Glomerular visceral epithelial cell (primary cell): ENCODE measurements around the gene FBXO33.

Source experiments
- DNase-seq: peaks from one replicate; pipeline ENCODE4 v3.0.0-alpha.2; 2016; ENCODE audit errors: extremely low spot score

Gene FBXO33, protein sequence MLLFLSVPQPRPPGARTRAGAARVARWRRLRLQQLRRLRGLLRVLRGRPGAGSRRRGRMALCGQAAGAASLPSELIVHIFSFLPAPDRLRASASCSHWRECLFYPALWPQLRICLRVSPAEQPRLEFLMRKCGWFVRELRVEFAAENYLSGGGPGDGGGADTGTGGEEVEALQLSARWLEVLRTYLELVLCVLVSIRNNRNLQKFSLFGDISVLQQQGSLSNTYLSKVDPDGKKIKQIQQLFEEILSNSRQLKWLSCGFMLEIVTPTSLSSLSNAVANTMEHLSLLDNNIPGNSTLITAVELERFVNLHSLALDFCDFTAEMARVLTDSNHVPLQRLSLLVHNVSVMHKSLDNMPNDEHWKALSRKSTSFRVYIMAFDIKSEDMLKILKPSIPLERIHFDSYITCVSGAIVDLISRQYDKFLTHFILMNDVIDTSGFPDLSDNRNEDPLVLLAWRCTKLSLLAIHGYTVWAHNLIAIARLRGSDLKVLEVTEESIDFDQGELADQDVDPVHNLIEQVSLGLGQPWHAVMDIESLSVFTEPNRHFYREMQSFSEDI

DNA sequence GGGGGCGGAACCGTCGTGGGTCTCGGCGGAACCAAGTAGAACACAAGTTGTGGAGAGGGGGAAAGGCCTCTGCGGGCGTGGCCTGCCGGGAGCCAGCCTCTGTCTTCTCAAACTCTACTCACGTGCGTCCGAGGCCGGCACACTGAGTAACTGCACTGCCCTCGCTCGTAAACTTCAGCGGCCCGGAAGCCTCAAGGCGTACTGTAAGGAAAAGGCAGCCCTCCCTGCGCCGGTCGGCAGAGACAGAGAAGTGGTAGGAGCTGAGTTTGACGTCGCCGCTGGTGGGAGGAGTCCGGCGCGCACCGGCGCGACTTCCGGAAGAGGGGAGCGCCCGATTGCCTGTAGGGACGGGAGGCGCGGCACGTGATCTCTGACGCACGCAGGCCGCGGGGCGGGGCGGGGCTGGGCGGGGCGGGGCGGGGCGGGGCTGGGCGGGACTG is at the start of gene FBXO33:
Gene FBXO33 (minus strand): TSS at position 255 of the 440 bp plus-strand sequence. CDS start 271 bp downstream, outside the sequence.
- DNase-seq: peak; percentile 98

DNA sequence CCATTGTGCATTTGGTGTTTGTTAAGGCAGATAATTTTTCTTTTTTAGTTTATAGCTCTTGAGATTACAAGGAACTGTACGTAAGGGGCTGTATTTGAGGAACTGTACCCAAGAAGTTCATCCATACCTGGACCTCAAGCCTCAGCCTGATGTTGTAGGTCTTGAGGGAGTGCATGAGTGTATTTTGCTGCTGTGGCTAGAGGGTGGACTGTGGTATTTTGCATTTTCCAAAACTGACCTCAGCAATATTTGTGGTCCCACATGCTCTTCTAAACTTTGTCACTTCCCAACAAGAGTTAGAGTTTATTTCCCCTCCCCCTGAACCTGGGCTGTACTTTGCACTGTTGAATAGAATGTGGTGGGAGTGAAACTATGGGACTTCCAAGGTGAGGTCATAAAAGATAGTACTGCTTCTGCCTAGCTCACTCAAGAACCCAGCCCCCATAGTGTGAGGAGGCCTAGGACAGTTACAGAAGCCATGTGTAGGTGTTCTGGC is 42.2 kb upstream of the FBXO33 start:
- DNase-seq: no peak

DNA sequence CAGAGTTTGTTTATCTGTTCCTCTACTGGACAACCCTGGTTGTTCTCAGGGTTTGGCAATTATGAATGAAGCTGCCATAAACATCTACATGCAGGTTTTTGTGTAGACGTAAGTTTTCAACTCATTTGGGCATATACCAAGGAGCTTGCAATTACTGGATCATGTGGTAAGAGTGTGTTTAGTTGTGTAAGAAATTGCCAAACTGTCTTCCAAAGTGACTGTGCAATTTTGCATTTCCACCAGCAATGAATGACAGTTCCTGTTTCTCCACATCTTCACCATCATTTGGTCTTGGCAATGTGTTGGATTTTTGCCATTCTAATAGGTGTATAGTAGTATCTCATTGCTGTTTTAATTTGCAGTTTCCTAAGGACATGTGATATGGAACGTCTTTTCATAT is 39.8 kb upstream of the FBXO33 start:
- DNase-seq: no peak

DNA sequence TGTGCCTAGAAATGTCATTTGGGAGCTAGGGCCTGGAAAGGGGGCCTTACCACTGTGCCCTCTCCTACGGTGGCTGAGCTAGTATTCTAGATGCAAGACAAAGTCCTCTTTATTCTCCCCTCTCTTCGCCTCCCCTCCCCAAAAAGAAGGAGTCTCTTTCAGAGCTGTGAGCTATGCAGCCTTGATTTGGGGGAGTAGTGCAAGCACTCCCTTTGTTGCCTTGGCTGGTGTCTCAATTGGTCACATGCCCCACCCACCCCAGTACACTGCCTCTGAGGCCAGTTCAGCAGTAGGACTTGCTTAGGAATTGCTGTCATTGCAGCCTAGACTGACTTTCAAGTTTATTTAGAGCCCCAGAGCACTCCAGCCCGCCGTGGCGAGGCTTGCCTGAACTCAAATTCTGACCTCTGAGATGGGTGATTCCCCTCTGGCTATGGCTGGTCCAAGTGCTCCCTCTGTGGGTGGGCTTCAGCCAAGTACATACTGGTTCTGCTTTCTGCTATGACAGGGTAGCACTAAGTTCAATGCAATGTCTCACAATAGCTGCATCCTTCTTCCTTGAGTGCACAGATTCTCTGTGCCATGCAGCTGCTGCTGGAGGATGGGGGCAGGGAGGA is 37.0 kb upstream of the FBXO33 start:
- DNase-seq: no peak

DNA sequence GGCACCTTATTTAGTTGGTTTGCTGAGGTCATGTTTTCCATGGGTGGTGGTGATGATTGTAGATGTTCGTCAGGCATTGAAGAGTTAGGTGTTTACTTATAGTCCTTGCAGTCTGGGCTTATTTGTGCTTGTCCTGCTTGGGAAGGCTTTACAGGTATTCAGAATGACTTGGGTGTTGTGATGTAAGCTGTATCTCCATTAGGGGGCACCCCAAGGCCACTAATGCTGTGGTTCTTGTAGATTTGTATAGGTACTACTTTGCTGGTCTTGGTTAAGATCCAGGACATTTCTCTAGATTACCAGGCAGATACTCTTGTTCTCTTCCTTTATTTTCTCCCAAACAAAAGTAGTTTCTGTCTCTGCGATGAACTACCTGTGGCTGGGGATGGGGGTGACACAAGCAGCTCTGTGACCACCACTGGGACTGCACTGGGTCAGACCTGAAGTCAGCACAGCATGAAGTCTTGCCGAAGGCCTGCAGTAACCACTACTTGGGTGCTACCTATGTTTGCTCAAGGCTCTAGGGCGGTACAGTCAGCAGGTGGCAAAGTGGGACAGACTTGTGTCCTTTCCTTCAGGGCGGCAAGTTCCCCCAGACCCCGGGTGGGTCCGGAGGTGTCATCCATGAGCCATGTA is 35.8 kb upstream of the FBXO33 start:
- DNase-seq: peak; percentile 35

DNA sequence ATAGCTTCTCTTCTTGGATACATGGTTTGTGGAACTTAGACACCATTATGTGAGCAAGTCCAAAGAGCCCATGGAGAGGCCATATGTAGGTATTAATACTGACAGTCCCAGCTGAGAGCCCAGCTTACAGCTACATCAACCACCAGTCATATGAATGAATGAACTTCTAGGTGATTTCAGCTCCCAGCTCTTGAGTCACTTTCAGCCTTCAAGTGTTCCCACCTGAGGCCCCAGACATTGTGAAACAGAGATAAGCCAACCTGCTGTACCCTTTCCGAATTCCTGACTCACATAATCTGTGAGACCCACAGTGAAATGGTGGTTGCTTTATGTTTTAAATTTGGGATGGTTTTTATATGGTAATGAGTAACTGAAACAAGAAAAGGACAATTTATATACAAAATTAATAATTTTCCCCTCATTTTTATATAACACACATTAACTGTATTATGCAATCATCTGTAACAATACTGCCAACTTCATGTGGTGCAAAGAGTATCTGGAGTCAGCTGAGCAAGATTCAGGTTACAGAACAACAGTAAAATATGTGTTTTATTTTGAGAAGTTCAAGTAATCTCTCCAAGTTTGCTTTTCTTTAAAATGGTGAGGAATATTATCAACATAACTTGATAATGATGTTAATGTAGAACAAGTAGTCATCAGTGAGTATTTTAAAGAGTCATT is 27.7 kb upstream of the FBXO33 start:
- no peak for DNase-seq

DNA sequence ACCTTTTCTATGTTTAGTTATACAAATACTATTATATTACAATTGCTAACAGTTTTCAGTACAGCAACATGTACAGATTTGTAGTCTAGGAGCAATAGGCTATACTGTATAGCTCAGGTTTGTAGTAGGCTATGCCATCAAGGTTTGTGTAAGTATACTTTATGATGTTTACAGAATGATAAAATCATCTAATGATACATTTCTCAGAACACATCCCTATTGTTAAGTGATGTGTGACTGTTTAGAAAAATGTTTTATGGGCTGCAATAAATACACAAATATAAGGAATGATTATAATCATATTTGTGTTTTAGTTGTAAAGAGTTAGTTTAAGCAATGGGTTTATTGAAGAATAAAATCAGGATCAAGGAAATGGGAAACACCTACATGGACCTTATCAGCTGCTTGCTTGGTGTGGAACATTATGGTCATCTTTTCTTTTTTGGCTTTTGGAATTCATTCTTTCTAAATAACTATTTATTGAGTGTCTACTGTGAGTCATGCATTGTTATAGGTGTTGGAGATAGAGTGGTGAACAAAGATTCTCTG is 24.5 kb upstream of the FBXO33 start:
- DNase-seq: no peak

DNA sequence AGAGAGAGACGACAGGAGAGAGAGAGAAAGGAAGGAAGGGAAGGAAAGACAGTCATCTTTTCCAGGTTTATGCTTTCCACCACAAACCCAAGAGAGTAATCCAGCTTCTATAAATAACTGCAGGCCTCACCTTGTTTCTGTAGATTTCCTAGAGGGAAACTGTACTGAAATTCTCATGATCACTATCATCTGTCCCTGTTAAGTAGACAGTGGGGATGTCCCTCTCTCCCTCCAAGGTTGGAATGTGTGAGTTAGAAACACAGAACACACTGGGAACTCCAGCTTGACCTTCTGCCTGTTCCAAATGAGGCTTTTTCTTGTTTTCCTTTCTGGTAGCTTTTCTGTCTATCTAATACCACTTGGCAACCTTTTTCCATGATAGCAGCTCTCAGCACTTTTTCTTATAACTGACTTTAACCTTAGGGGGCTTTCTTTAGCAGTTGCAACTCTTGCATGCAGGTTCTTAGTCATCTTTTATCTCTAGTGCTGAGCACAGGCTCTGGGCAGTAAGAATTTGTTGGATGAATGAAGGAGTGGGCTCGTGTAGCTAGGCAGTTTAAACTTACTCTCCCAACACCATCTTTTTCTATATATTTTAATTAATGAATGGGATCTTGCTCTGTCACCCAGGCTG is 22.8 kb upstream of the FBXO33 start:
- no peak for DNase-seq

DNA sequence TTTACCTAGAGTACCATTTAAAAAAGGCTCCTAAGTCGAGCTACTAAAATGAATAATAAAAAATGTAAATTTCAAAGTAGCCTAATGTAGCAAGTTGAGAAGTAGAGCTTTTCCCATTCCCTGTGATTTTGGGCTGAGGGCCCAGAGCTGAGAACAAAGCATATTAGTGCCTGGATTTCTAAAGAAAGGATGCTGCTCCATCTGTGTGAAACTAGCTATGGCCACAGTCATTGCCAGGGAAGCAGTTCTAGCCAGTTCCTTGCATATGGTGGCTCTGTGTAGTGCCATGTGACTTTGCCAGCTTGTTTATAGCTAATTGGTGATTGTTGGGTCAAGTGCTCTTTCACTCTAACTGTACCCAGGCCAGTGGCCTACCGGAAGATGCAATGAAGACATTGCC is 20.4 kb upstream of the FBXO33 start:
- no peak for DNase-seq

DNA sequence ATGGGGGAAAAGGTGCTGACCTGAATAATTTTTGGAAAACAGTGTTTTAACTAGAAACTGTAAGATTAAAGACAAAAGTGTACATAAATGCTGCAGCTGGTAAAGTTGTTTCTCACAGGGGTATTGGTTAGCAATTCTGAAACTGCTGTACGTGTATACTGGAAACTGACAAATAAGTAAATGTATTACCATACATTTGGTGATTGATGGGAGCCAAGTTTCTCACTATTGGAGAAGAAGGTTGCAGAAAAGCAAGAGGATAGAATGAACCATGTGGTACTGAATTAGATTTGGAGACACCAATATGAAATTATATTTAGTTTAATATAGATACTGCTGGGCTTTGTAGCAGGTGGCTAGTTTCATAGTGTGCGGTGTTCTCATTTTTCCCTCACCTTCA is 19.6 kb upstream of the FBXO33 start:
- DNase-seq: no peak

DNA sequence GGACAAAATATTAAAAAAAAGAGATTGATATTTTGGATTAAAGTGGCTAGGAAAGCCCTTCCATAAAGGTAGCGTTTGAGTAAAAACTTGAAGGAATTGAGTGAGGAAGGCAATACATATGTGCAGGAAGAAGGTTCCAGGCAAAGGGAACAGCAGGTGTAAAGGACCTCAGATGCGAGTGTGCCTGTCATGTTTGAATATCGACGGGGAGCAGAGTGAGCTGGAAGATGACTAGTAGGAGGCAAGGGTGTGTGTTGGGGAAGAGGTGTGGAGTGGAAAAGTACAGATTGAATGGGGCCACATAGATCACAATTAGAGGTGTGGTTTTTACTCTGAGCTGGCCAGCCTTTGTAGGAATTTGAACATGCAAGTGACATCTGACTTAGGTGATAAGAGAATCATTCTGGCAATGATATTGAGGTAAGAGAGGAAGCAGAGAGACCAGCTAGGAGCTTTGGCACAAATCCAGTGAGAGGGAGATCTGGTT is 15.0 kb upstream of the FBXO33 start:
- DNase-seq: no peak

DNA sequence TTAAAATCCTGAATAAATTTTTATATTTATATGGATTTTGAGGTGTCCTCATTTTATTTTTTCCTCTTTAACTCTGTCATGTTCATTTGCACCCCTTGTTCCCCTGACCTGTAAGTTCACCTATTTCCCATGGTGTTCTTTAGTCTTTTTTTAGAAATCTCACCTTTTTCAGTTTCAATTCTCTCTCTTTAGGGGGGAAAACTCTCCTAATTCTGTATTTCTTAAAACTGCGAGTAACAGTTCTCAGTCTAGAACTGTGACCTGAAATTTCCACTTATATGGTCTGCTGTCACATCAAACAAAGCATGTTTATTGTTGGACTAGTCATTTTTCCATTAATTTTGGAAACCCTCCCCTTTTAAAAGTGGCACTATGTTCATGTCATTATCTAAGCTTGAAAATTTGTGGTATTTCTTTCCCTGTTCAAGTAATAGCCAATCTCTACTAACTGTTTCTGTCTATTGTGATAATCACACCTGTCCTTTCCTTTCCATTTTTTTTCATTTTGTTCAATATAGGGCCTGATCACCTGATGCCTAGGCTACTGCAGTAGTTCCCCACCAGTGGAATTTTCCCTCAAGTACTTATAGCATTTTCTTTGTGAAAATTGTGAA is 14.0 kb upstream of the FBXO33 start:
- DNase-seq: no peak

DNA sequence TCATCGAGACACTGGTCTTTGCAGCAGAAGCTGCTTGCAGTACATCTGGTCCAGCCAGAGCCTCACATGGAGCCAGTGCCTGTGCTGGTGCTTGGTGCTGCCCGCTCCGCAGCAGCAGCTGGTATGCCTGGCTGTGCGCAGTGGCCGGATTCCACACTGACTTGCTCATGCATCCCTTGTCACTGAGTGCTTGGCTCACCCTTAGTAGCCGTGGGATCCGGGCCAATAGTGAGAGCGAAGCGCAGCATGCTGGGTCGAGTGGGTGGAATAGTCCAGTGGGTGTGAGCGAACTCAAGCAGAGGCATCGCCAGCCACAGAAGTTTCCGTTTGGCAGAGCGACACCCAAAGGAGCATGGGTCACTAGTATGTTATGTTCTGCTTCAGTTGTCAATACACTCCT is 10.1 kb upstream of the FBXO33 start:
- no peak for DNase-seq

DNA sequence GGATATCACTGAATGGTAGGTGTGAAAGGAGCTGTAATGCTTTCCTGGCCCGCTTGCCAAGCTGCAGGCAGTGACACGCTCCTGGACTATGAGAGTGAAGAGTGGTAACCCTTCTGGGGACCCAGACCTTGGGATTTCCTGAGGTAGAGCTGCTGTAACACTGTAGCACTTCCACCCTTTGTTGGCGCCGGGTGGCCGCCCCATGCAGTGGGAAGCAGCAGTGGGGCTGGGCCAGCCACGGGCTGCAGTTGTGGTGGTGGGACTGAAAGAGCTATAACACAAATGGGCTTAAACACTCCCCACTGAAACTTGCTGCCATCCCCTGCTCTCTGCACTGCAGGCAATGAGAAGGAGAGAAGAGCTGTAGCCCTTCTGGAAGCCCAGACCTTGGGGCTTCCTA is 9.6 kb upstream of the FBXO33 start:
- no peak for DNase-seq

DNA sequence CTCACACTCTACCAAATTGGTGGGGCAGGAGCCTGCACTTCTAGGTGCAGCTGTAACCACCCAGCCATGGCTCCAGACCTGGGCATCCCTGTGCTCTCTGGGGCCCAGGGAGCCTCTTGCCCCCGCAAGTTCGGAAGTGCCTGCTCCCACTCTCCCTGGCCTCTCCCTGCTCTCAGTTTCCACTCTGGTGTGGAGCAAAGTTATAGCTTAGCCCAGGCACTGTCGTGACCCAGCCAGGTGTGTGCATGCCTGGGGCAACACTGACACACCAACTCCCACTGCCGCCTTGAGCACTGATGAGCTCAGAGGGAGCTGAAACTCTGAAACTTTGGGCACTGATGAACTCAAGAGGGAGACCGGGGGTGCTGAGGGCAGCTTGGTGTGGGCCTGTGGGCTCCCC is 8.7 kb upstream of the FBXO33 start:
- no peak for DNase-seq

DNA sequence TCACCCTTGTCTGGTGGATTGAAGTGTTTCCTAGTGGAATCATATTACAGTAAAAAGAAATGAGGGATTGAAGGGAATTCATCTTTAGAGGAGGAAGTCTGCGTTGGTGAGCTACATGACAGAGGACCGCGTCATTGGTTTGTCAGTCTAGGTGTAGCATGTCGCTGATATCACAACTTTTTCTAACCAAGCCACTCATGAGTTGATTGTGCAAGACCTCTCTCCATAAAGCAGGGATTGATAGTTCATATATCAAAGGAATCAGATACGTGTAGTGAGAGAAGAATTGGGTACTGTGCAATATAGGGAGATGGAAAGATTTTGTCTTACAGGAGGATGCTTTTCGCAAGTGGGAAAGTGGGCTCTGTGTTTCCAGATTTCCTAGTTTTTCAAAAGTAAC is 3.0 kb upstream of the FBXO33 start:
- no peak for DNase-seq

DNA sequence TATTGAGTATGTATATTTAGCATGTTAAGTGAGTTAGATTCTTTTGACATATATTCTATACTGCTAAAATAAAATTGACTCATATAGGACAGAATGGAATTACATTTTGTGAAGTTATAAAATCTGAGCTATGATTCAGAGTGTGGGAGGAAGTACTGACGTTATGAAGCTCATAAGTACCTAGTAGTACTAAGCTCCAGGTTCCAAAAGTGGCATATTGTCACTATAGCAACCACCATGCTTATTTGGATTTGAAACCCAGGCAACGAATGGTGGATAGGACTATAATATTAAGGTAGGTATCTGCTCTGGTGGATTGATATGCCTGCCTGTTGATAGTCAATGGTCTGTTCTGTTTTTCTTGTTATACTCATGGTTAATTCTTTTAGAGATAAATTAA is 2.2 kb upstream of the FBXO33 start:
- no peak for DNase-seq

DNA sequence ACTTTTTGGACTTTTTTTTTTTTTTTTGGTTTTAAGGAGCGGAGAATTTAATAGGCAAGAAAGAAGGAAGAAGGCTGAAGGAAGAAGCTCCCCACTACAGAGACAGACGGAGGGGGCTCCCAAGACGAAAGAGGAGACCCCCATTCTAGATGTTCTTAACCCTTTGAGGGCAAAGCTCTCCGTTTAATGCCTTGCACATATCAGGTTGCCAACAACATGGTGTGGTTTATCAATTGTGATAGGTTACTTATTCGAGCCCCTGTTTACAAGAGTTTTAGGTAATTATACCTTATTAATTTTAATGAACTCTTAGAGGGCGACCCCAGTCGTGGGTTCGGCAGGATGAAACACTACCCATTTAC is 1.2 kb upstream of the FBXO33 start:
- no peak for DNase-seq

DNA sequence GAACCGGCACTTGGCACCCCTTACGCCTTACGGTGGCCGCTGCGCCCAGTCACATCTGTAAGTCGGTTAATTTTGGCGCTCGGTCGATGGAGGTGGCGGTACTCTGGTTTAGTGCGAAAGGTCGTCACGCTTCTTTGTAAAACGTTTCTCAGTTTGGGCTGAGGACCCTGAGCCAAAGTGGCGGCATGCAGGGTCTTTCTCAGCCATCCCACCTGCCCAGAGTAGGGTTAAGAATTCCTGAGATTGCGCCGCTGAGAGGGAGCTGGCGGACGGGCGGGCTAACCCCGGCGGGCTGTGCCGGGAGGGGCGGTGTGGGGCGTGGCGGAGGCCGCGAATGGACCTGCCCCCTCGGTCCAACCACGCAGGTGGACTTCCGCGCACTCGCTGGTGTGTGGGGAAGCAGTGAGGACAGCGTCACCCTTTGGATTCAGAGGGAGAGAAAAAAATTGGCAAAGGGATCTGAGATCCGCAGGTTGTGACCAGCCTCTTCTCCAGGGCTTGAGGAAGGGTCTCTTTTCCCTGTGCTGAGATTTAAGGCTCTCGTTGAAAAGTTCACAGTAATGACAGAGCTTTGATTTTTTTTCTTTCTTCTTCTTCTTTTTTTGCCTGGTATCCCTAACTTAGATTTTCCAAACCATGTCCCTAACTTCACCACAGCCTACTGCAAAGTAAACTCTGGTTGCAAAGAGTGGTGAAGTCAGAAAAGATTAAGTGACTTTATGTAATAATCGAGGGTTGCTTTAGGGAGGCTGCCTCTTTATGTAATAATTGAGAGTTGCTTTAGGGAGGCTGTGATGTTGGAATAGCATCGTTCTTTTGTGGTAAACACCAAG is 602 bp upstream of the FBXO33 start:
- DNase-seq: peak; percentile 93
